ENCODE measurements around the gene OSBPL5.

DNA sequence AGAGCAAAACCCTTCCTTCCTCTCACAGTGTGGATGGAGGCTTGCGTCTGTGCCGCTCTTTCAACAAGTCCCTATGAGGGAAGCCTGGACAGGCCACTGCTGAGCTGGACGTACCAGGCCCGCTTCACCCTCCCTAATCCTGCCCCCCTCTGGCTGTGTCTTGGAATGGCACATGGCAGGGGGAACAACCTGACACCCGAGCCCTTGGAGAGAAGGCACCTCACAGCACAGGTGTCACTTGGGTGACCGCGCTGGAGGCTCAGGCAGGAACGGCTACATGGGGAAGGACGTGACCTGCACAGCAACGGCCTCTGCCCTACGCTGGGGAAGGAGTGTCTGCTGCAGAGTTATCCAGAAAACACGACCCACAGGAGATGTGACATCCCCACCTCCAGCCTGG lies 118.9 kb downstream of the OSBPL5 start:
- TF ChIP-seq, protein P1, sequence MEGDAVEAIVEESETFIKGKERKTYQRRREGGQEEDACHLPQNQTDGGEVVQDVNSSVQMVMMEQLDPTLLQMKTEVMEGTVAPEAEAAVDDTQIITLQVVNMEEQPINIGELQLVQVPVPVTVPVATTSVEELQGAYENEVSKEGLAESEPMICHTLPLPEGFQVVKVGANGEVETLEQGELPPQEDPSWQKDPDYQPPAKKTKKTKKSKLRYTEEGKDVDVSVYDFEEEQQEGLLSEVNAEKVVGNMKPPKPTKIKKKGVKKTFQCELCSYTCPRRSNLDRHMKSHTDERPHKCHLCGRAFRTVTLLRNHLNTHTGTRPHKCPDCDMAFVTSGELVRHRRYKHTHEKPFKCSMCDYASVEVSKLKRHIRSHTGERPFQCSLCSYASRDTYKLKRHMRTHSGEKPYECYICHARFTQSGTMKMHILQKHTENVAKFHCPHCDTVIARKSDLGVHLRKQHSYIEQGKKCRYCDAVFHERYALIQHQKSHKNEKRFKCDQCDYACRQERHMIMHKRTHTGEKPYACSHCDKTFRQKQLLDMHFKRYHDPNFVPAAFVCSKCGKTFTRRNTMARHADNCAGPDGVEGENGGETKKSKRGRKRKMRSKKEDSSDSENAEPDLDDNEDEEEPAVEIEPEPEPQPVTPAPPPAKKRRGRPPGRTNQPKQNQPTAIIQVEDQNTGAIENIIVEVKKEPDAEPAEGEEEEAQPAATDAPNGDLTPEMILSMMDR (conservative IDR thresholded peaks at IDR 0.05; ENCODE audit: low read length): peak; percentile 44
- no peak for TF ChIP-seq EZH2phosphoT487 (IDR thresholded peaks at IDR 0.05; ENCODE audit: borderline replicate concordance)

Measured in Loucy (cell line).